Body of pancreas (tissue), 4 donors: ENCODE results near the gene RUFY2. TPM values are rescaled to one million over a fixed set of nuclear protein-coding genes. Genes with fewer than 3 reads are reported as not detected.
"Not testable (repeated sequence)": the region's sequence is repeated elsewhere in the genome, so short reads cannot be mapped to it uniquely, and the experiment has no call there.

Experiments used
- ATAC-seq: fragments of 150-250 bp; one replicate; pipeline ENCODE4 v1.9.1; 2016
- DNase-seq, 4 donors: peaks; one replicate each; pipeline ENCODE4 v3.0.0-alpha.2; 2019
- H3K27ac ChIP-seq, 4 donors: fragments of 200-600 bp; sonication (generic); 1 replicate in 3 of 4; 2 replicates in 1 of 4; pipeline versions ENCODE4 v1.5.1 to v1.6.1; 2016 to 2019; ENCODE audit warnings: mild to moderate bottlenecking in 1 of 4, mixed read lengths in 1 of 4, moderate library complexity in 1 of 4
- H3K27me3 ChIP-seq, 2 donors: fragments of 200-600 bp; sonication (generic); one replicate each; pipeline ENCODE4 v1.6.0; 2016; ENCODE audit warnings: mild to moderate bottlenecking in 1 of 2
- H3K36me3 ChIP-seq, 2 donors: fragments of 200-600 bp; sonication (generic); replicated peaks in 1 of 2; 2 replicates each; pipeline ENCODE4 v1.5.1; 2016; ENCODE audit warnings: low read depth in 2 of 2; ENCODE audit not compliant: insufficient read depth in 1 of 2
- H3K4me1 ChIP-seq: fragments of 200-600 bp; sonication (generic); one replicate; pipeline ENCODE4 v1.6.0; 2016
- H3K4me3 ChIP-seq, 2 donors: fragments of 200-600 bp; sonication (generic); 1 replicate in 1 of 2; 2 replicates in 1 of 2; pipeline ENCODE4 v1.5.1; 2016 to 2019
- H3K9me3 ChIP-seq, 3 donors: fragments of 200-600 bp; sonication (generic); 1 replicate in 2 of 3; 2 replicates in 1 of 3; pipeline ENCODE4 v1.5.1; 2016
- POLR2A ChIP-seq, 3 donors: fragments of 450-650 bp; IDR thresholded peaks; one replicate each; pipeline ENCODE4 v1.6.1; 2016; ENCODE audit warnings: antibody characterized with exemption in 3 of 3, mild to moderate bottlenecking in 2 of 3
- WGBS, 2 donors: methylation state at CpG; one replicate each; pipeline ENCODE4 v1.1.5; 2017; 5-methylcytosine and 5-hydroxymethylcytosine counted together
- intact Hi-C: fragments of 100-400 bp; cut with DNase I; formaldehyde crosslinking; loops from one replicate; pipeline ENCODE4 v1.15.1; 2023
- total RNA-seq, 2 donors: library from RNA; depleted of rRNA; stranded (reverse); fragments of >200 nt; gene quantifications; one replicate each; pipeline ENCODE4 v1.1.0, GENCODE V29; 2016
- TF ChIP-seq, protein P1 (sequence below), 7 experiments: fragments of 450-650 bp in 4 of 7; fragments of 200-600 bp in 3 of 7; sonication (generic) in 3 of 7; IDR thresholded peaks; one replicate each; pipeline ENCODE4 v1.5.1; 2016 to 2019; ENCODE audit warnings: antibody characterized with exemption in 7 of 7

RUFY2 gene
- total RNA-seq, 2 donors from 2014 or later = 17.8 to 26.2 TPM

DNA sequence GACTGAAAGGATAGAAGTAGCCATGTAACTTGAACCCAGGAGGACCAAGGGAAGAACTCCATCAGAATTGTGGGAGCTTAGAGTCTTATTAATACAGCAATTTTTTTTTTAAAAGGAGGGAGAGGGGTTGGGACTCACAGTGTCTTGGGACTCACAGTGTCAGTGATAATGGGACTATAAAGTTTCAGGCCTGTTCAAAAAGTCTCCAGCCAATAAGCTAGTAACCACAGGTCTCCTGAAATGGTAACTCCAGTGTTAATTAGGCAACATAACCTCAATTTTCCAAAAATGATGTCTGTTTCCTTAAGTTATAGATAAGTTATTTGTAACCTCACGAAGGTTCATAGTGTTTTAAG is 77.6 kb downstream of the RUFY2 start:
- Histone ChIP-seq H3K27ac (peak overlapping the region in 2 of 4 donors; percentile 53 to 68), H3K27me3 (no peaks in the 10 kb centered on the region), H3K4me1 (peaks cover 31% of the 10 kb centered on the region), H3K36me3 (no peaks in the 10 kb centered on the region), H3K4me3 (no peak overlapping the region), H3K9me3 (no peaks in the 10 kb centered on the region)
- intact Hi-C loops = no loop called here
- WGBS, 2 donors = 94 to 100% methylated on average over 1 of the region's 1 CpG
- DNase-seq (no peak), ATAC-seq (no peak)
- no peak for TF ChIP-seq POLR2A (IDR thresholded peaks at IDR 0.05)
- TF ChIP-seq, protein P1, sequence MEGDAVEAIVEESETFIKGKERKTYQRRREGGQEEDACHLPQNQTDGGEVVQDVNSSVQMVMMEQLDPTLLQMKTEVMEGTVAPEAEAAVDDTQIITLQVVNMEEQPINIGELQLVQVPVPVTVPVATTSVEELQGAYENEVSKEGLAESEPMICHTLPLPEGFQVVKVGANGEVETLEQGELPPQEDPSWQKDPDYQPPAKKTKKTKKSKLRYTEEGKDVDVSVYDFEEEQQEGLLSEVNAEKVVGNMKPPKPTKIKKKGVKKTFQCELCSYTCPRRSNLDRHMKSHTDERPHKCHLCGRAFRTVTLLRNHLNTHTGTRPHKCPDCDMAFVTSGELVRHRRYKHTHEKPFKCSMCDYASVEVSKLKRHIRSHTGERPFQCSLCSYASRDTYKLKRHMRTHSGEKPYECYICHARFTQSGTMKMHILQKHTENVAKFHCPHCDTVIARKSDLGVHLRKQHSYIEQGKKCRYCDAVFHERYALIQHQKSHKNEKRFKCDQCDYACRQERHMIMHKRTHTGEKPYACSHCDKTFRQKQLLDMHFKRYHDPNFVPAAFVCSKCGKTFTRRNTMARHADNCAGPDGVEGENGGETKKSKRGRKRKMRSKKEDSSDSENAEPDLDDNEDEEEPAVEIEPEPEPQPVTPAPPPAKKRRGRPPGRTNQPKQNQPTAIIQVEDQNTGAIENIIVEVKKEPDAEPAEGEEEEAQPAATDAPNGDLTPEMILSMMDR (IDR thresholded peaks at IDR 0.05) = no peak

- DNase-seq = peak in 1 of 4 donors; percentile 13
- Histone ChIP-seq H3K4me3 (no peak overlapping the region), H3K36me3 (no peaks in the 10 kb centered on the region), H3K27me3 (no peaks in the 10 kb centered on the region), H3K4me1 (peaks cover 23% of the 10 kb centered on the region), H3K9me3 (no peaks in the 10 kb centered on the region), H3K27ac (peak overlapping the region in 3 of 4 donors; percentile 22 to 68 (median 53))
- ATAC-seq = no peak
- intact Hi-C loops = no loop called here
- TF ChIP-seq, protein P1 (IDR thresholded peaks at IDR 0.05) = no peak
- no peak for TF ChIP-seq POLR2A (IDR thresholded peaks at IDR 0.05)
- WGBS, 2 donors = 32 to 39% methylated on average over 4 of the region's 4 CpGs
These were observed 78.9 kb downstream of the RUFY2 start for GRCh38 chr10:68327889-68328786.

- H3K4me3 ChIP-seq, H3K36me3 ChIP-seq, intact Hi-C loops, H3K9me3 ChIP-seq, ATAC-seq, H3K27me3 ChIP-seq, DNase-seq, H3K27ac ChIP-seq: not testable (repeated sequence)
- peaks cover 17% of the 10 kb centered on the region for H3K4me1 ChIP-seq
- 91 to 95% methylated on average over 4 of the region's 4 CpGs for whole genome bisulfite sequencing, 2 donors
These were observed 82.7 kb downstream of the RUFY2 start for GRCh38 chr10:68324396-68324795.

DNA sequence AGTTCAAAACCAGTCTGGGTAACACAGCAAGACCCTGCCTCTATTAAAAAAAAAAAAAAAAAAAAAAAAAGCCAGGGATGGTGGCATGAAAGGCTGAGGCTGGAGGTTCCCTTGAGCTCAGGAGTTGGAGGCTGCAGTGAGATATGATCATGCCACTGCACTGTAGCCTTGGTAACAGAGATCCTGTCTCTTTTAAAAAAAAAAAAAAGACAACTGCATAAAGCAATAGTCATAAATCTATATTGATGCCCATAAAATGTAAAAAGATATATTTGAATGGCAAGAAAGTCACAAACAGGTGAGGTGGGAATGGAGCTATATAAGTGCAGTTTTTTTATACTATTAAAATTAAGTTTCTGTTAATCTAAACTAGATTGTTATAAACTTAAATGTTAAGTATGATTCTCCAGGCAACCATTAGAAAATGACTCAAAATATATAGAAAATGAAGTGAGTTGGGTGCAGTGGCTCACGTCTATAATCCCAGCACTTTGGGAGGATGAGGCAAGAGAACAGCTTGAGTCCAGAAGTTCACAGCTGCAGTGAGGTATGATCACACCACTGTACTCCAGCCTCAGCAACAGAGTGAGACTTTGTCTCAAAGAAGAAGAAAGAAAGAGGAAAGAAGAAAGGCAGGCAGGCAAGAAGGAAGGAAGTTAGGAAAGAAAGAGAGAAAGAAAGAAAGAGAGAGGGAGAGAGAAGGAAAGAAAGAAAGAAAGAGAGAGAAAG is 88.6 kb downstream of the RUFY2 start:
- no peak overlapping the region for H3K4me3 ChIP-seq
- H3K27me3 ChIP-seq = no peaks in the 10 kb centered on the region
- DNase-seq = no peak
- no peaks in the 10 kb centered on the region for H3K4me1 ChIP-seq
- intact Hi-C loops = no loop called here
- no peaks in the 10 kb centered on the region for H3K36me3 ChIP-seq
- no peak for ATAC-seq
- 88 to 94% methylated on average over 1 of the region's 1 CpG for WGBS, 2 donors
- TF ChIP-seq POLR2A (IDR thresholded peaks at IDR 0.05) = no peak
- TF ChIP-seq, protein P1 (IDR thresholded peaks at IDR 0.05) = no peak
- no peaks in the 10 kb centered on the region for H3K9me3 ChIP-seq
- no peak overlapping the region for H3K27ac ChIP-seq

DNA sequence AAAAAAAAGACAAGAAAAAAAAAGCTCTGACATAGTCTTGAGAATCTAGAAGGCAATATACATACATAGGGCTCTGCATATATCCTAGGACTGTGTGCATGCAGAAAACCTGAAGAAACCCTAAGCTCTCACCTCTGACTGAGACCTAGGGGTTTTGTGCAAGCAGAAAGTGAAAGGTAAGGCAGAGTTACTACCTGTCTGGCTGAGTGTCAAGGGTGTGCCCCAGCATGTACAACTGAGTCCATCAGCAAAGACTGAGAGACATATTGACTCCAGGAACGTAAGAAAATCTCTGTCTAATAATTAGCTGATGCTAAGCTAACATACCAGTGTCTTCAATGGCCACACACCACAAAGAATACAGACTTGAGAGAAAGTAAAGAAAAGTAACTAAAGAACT is 91.5 kb downstream of the RUFY2 start:
- H3K27ac ChIP-seq = no peak overlapping the region
- no peak for ATAC-seq
- H3K27me3 ChIP-seq = no peaks in the 10 kb centered on the region
- H3K4me1 ChIP-seq = no peaks in the 10 kb centered on the region
- intact Hi-C loops = no loop called here
- TF ChIP-seq POLR2A (IDR thresholded peaks at IDR 0.05) = no peak
- TF ChIP-seq, protein P1 (IDR thresholded peaks at IDR 0.05) = no peak
- H3K9me3 ChIP-seq = no peaks in the 10 kb centered on the region
- WGBS, 2 donors = 80 to 95% methylated on average over 1 of the region's 1 CpG
- H3K4me3 ChIP-seq = no peak overlapping the region
- no peaks in the 10 kb centered on the region for H3K36me3 ChIP-seq
- DNase-seq = no peak

GRCh38 chr10:68314930-68315329 is 92.1 kb downstream of the RUFY2 start:
- H3K4me3 ChIP-seq, ATAC-seq, intact Hi-C loops, H3K4me1 ChIP-seq, H3K27me3 ChIP-seq, DNase-seq, H3K9me3 ChIP-seq, H3K36me3 ChIP-seq, H3K27ac ChIP-seq: not testable (repeated sequence)
- WGBS, 2 donors = 62 to 78% methylated on average over 6 of the region's 6 CpGs
